ENCODE measurements around the gene ATF7.
A peak's percentile ranks its signal among the peaks of the same experiment; 100 is the strongest.

Gene ATF7

GRCh38 chr12:53500776-53501614 is 125.2 kb downstream of the ATF7 start, which contains the start of gene TARBP2:
TARBP2 (plus strand) TSS chr12:53501283; CDS start chr12:53501409, 126 bp downstream.
- peaks cover 13 to 62% (median 55%) of the 10 kb centered on the region in 5 donors for H3K4me1 ChIP-seq (ENCODE audit: control insufficient read depth in 5 of 5, insufficient read depth in 5 of 5, low read length in 5 of 5)
- no peaks in the 10 kb centered on the region for H3K27me3 ChIP-seq (ENCODE audit: control insufficient read depth in 5 of 5, insufficient read depth in 4 of 5, low read length in 5 of 5)
- peaks cover 0 to 28% (median 20%) of the 10 kb centered on the region in 5 donors for H3K36me3 ChIP-seq (ENCODE audit: control insufficient read depth in 5 of 5, insufficient read depth in 5 of 5, low read length in 5 of 5)
- no peaks in the 10 kb centered on the region for H3K9me3 ChIP-seq (ENCODE audit: control insufficient read depth in 5 of 5, low read length in 5 of 5)
- peak within 1 kb of the TSS; percentile 92 to 94 (median 93) for H3K9ac ChIP-seq (ENCODE audit: low read length in 5 of 5)
- H3K27ac ChIP-seq (ENCODE audit: low read depth, low read length): peak within 1 kb of the TSS; percentile 98
- peak within 1 kb of the TSS; percentile 73 to 95 (median 84) for H3K4me3 ChIP-seq (ENCODE audit: low read depth in 1 of 5, low read length in 5 of 5)

GRCh38 chr12:53500142-53500775 is 125.9 kb downstream of the ATF7 start:
- Histone ChIP-seq H3K27me3 (ENCODE audit: control insufficient read depth in 5 of 5, insufficient read depth in 4 of 5, low read length in 5 of 5) (no peaks in the 10 kb centered on the region), H3K4me1 (ENCODE audit: control insufficient read depth in 5 of 5, insufficient read depth in 5 of 5, low read length in 5 of 5) (peaks cover 13 to 60% (median 53%) of the 10 kb centered on the region in 5 donors)

GRCh38 chr12:53499266-53500141 is 126.7 kb downstream of the ATF7 start, which contains the start of gene MAP3K12:
MAP3K12 (minus strand) TSS chr12:53499458; CDS start chr12:53487391, 12,067 bp downstream.
- H3K27me3 ChIP-seq (ENCODE audit: control insufficient read depth in 5 of 5, insufficient read depth in 4 of 5, low read length in 5 of 5): no peaks in the 10 kb centered on the region
- H3K4me3 ChIP-seq (ENCODE audit: low read depth in 1 of 5, low read length in 5 of 5): peak within 1 kb of the TSS; percentile 73 to 95 (median 84)
- peaks cover 13 to 57% (median 50%) of the 10 kb centered on the region in 5 donors for H3K4me1 ChIP-seq (ENCODE audit: control insufficient read depth in 5 of 5, insufficient read depth in 5 of 5, low read length in 5 of 5)
- peak within 1 kb of the TSS; percentile 92 to 94 (median 93) for H3K9ac ChIP-seq (ENCODE audit: low read length in 5 of 5)
- peaks cover 0 to 13% (median 8%) of the 10 kb centered on the region in 5 donors for H3K36me3 ChIP-seq (ENCODE audit: control insufficient read depth in 5 of 5, insufficient read depth in 5 of 5, low read length in 5 of 5)
- H3K27ac ChIP-seq (ENCODE audit: low read depth, low read length): peak within 1 kb of the TSS; percentile 98
- no peaks in the 10 kb centered on the region for H3K9me3 ChIP-seq (ENCODE audit: control insufficient read depth in 5 of 5, low read length in 5 of 5)

More at GRCh38 chr12:53500142-53500775, 125.9 kb downstream of the ATF7 start:
- Histone ChIP-seq H3K9ac (ENCODE audit: low read length in 5 of 5) (peak overlapping the region; percentile 92 to 94 (median 93)), H3K27ac (ENCODE audit: low read depth, low read length) (peak overlapping the region; percentile 98), H3K9me3 (ENCODE audit: control insufficient read depth in 5 of 5, low read length in 5 of 5) (no peaks in the 10 kb centered on the region), H3K4me3 (ENCODE audit: low read depth in 1 of 5, low read length in 5 of 5) (peak overlapping the region; percentile 73 to 95 (median 84)), H3K36me3 (ENCODE audit: control insufficient read depth in 5 of 5, insufficient read depth in 5 of 5, low read length in 5 of 5) (peaks cover 0 to 20% (median 13%) of the 10 kb centered on the region in 5 donors)

GRCh38 chr12:53498235-53498630 is 127.9 kb downstream of the ATF7 start:
- Histone ChIP-seq H3K4me1 (ENCODE audit: control insufficient read depth in 5 of 5, insufficient read depth in 5 of 5, low read length in 5 of 5) (peaks cover 17 to 65% (median 54%) of the 10 kb centered on the region in 5 donors), H3K4me3 (ENCODE audit: low read depth in 1 of 5, low read length in 5 of 5) (no peak overlapping the region), H3K9ac (ENCODE audit: low read length in 5 of 5) (no peak overlapping the region), H3K27ac (ENCODE audit: low read depth, low read length) (no peak overlapping the region), H3K9me3 (ENCODE audit: control insufficient read depth in 5 of 5, low read length in 5 of 5) (no peaks in the 10 kb centered on the region), H3K36me3 (ENCODE audit: control insufficient read depth in 5 of 5, insufficient read depth in 5 of 5, low read length in 5 of 5) (peaks cover 0 to 1% (median 0%) of the 10 kb centered on the region in 5 donors), H3K27me3 (ENCODE audit: control insufficient read depth in 5 of 5, insufficient read depth in 4 of 5, low read length in 5 of 5) (no peaks in the 10 kb centered on the region)

DNA sequence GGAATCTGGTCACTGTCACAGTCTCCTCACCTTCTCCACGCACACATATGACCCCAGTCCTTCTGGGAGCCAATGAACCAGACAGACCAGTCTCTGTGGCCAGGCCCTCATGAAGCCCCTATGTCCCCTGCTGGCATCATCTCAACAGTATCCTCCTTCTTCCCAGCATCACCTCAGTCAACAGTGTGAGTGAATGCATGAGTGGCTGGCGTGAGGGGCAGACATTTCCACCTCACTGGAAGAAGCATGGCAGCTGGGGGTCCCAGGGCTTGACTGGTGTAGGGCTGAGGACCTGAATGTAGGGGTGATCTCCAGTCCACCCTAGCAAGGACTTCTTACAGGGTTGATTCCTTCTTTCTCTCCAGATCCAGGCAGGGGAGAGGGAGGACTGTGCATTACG is 128.7 kb downstream of the ATF7 start:
- no peaks in the 10 kb centered on the region for H3K27me3 ChIP-seq (ENCODE audit: control insufficient read depth in 5 of 5, insufficient read depth in 4 of 5, low read length in 5 of 5)
- no peak overlapping the region for H3K27ac ChIP-seq (ENCODE audit: low read depth, low read length)
- H3K4me3 ChIP-seq (ENCODE audit: low read depth in 1 of 5, low read length in 5 of 5): no peak overlapping the region
- H3K36me3 ChIP-seq (ENCODE audit: control insufficient read depth in 5 of 5, insufficient read depth in 5 of 5, low read length in 5 of 5): no peaks in the 10 kb centered on the region
- no peaks in the 10 kb centered on the region for H3K9me3 ChIP-seq (ENCODE audit: control insufficient read depth in 5 of 5, low read length in 5 of 5)
- H3K4me1 ChIP-seq (ENCODE audit: control insufficient read depth in 5 of 5, insufficient read depth in 5 of 5, low read length in 5 of 5): peaks cover 15 to 60% (median 49%) of the 10 kb centered on the region in 5 donors
- peak overlapping the region in 2 of 5 donors; percentile 19 to 20 for H3K9ac ChIP-seq (ENCODE audit: low read length in 5 of 5)

DNA sequence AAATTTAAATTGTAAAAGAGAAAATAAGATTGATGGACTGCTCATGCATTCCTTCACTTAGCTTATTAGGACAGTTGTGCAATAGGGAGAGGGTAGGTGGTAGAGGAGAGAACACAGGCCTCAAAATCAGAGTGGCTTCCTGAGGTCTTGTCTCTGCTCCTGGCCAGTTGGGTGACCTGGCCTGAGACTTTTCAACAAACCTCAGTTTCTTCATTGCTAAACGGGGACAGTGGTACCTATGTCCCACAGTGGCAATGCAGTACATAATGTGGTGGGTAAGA is 129.5 kb downstream of the ATF7 start:
- H3K4me3 ChIP-seq (ENCODE audit: low read depth in 1 of 5, low read length in 5 of 5): no peak overlapping the region
- H3K9me3 ChIP-seq (ENCODE audit: control insufficient read depth in 5 of 5, low read length in 5 of 5): no peaks in the 10 kb centered on the region
- no peak overlapping the region for H3K9ac ChIP-seq (ENCODE audit: low read length in 5 of 5)
- H3K27me3 ChIP-seq (ENCODE audit: control insufficient read depth in 5 of 5, insufficient read depth in 4 of 5, low read length in 5 of 5): no peaks in the 10 kb centered on the region
- H3K36me3 ChIP-seq (ENCODE audit: control insufficient read depth in 5 of 5, insufficient read depth in 5 of 5, low read length in 5 of 5): no peaks in the 10 kb centered on the region
- peaks cover 10 to 59% (median 47%) of the 10 kb centered on the region in 5 donors for H3K4me1 ChIP-seq (ENCODE audit: control insufficient read depth in 5 of 5, insufficient read depth in 5 of 5, low read length in 5 of 5)
- H3K27ac ChIP-seq (ENCODE audit: low read depth, low read length): no peak overlapping the region

DNA sequence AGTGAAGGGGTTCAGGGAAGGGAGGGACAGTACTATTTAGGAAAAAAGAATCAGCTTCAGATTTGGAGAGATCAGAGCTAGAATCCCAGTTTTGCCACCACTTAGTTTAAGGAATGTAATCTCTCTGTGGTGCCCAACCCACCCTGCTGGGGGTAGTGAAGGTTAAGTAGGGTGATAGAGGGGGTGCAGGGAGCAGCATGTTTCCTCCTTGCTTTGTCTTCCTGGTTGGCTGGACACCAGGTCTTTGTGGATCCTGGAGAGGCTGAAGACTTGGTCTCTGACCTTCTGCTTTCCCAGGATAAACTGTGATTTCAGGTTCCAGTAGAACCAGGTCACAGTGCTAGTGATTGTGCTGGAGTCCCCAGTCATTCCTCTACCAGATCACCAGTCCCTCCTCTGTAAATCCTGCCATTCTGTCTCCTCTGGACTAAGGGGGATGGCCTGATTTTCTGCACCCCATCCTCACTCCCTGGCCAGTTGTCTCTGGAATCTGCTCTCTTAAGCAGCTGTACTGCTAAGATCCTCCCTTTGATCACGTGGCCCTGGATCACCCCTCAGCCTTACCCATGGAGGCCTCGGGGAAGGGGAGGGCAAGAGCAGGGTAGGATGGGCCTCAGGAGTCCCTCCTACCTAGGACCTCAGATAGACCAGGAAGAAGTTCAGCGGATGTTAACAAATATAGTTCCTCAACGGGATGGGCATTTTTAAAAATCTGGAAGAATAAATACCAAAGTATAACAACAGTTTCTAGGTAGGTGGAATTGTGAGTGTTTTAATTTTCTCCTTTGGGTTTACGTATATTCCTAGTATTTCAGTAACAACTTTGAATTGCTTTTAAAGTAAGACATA is 130.1 kb downstream of the ATF7 start:
- Histone ChIP-seq H3K27me3 (ENCODE audit: control insufficient read depth in 5 of 5, insufficient read depth in 4 of 5, low read length in 5 of 5) (no peaks in the 10 kb centered on the region), H3K36me3 (ENCODE audit: control insufficient read depth in 5 of 5, insufficient read depth in 5 of 5, low read length in 5 of 5) (no peaks in the 10 kb centered on the region), H3K9me3 (ENCODE audit: control insufficient read depth in 5 of 5, low read length in 5 of 5) (no peaks in the 10 kb centered on the region), H3K4me1 (ENCODE audit: control insufficient read depth in 5 of 5, insufficient read depth in 5 of 5, low read length in 5 of 5) (peaks cover 8 to 53% (median 43%) of the 10 kb centered on the region in 5 donors), H3K9ac (ENCODE audit: low read length in 5 of 5) (no peak overlapping the region), H3K4me3 (ENCODE audit: low read depth in 1 of 5, low read length in 5 of 5) (no peak overlapping the region), H3K27ac (ENCODE audit: low read depth, low read length) (no peak overlapping the region)

GRCh38 chr12:53493610-53494391 is 132.4 kb downstream of the ATF7 start:
- peak overlapping the region; percentile 52 for H3K27ac ChIP-seq (ENCODE audit: low read depth, low read length)
- no peaks in the 10 kb centered on the region for H3K9me3 ChIP-seq (ENCODE audit: control insufficient read depth in 5 of 5, low read length in 5 of 5)
- peak overlapping the region in 2 of 5 donors; percentile 55 to 68 for H3K9ac ChIP-seq (ENCODE audit: low read length in 5 of 5)
- H3K36me3 ChIP-seq (ENCODE audit: control insufficient read depth in 5 of 5, insufficient read depth in 5 of 5, low read length in 5 of 5): no peaks in the 10 kb centered on the region
- no peaks in the 10 kb centered on the region for H3K27me3 ChIP-seq (ENCODE audit: control insufficient read depth in 5 of 5, insufficient read depth in 4 of 5, low read length in 5 of 5)
- peaks cover 4 to 36% (median 29%) of the 10 kb centered on the region in 5 donors for H3K4me1 ChIP-seq (ENCODE audit: control insufficient read depth in 5 of 5, insufficient read depth in 5 of 5, low read length in 5 of 5)
- H3K4me3 ChIP-seq (ENCODE audit: low read depth in 1 of 5, low read length in 5 of 5): peak overlapping the region; percentile 44 to 74 (median 64)
